Heart left ventricle (tissue), 16 donors: ENCODE data around the gene AKAP9. TPM values are rescaled to one million over a fixed set of nuclear protein-coding genes. Genes with fewer than 3 reads are reported as not detected.

ENCODE experiments used
- ATAC-seq, 4 donors: fragments of 200-7000 bp; cut with Tn5 transposase; one replicate each; pipeline ENCODE4 v1.9.1; 2020 to 2022; ENCODE audit warnings: moderate library complexity in 4 of 4, mild to moderate bottlenecking in 3 of 4, moderate number of reproducible peaks in 1 of 4
- DNase-seq, 5 donors: peaks; one replicate each; pipeline ENCODE4 v3.0.0-alpha.2; 2020
- H3K27ac ChIP-seq, 12 donors: fragments of 200-600 bp; sonication (generic) in 4 of 12; one replicate each; pipeline versions ENCODE4 v1.5.0 to v1.8.0; 2016 to 2022; ENCODE audit warnings: mild to moderate bottlenecking in 2 of 12
- H3K27me3 ChIP-seq, 9 donors: fragments of 200-600 bp; sonication (generic) in 2 of 9; one replicate each; pipeline versions ENCODE4 v1.5.1 to v1.8.0; 2016 to 2022; ENCODE audit warnings: mild to moderate bottlenecking in 3 of 9
- H3K36me3 ChIP-seq, 9 donors: fragments of 200-600 bp; sonication (generic) in 2 of 9; one replicate each; pipeline versions ENCODE4 v1.5.0 to v1.8.0; 2018 to 2022; ENCODE audit warnings: mild to moderate bottlenecking in 2 of 9
- H3K4me1 ChIP-seq, 12 donors: fragments of 200-600 bp; sonication (generic) in 4 of 12; one replicate each; pipeline versions ENCODE4 v1.5.0 to v1.8.0; 2016 to 2022; ENCODE audit warnings: mild to moderate bottlenecking in 3 of 12
- H3K4me3 ChIP-seq, 12 donors: fragments of 200-600 bp; sonication (generic) in 4 of 12; one replicate each; pipeline versions ENCODE4 v1.5.0 to v1.8.0; 2017 to 2022; ENCODE audit warnings: mild to moderate bottlenecking in 9 of 12, moderate library complexity in 4 of 12
- H3K9me3 ChIP-seq, 12 donors: fragments of 200-600 bp; sonication (generic) in 4 of 12; one replicate each; pipeline versions ENCODE4 v1.5.0 to v1.8.0; 2016 to 2022; ENCODE audit warnings: mild to moderate bottlenecking in 1 of 12
- CTCF ChIP-seq, 12 donors: fragments of 200-600 bp; sonication (generic) in 4 of 12; IDR thresholded peaks; one replicate each; pipeline versions ENCODE4 v1.5.0 to v1.8.0; 2018 to 2022; ENCODE audit warnings: antibody characterized with exemption in 12 of 12, mild to moderate bottlenecking in 5 of 12
- POLR2A ChIP-seq, 2 donors: fragments of 450-650 bp; IDR thresholded peaks; one replicate each; pipeline ENCODE4 v1.6.1; 2017; ENCODE audit warnings: antibody characterized with exemption in 2 of 2, mild to moderate bottlenecking in 2 of 2, moderate library complexity in 2 of 2
- WGBS, 4 donors: extraction: QIAGEN DNeasy Blood & Tissue Kit in 2 of 4; methylation state at CpG; one replicate each; pipeline versions ENCODE4 v1.1.5 to v1.1.7; 2013 to 2018; 5-methylcytosine and 5-hydroxymethylcytosine counted together
- intact Hi-C, 10 donors: fragments of 100-400 bp; cut with DNase I; formaldehyde crosslinking; loops; one replicate each; pipeline versions ENCODE4 v1.11.1 to v1.14.2; 2022
- polyA plus RNA-seq, 2 donors: library from polyadenylated mRNA; stranded (reverse); fragments of 200-250 nt; gene quantifications; one replicate each; pipeline ENCODE4 v1.2.3, GENCODE V29; 2013
- total RNA-seq, 9 donors: library from RNA; depleted of rRNA in 2 of 9; stranded (reverse); fragments of >200 nt in 2 of 9; fragmentation: NEBNext Ultra II Directional in 3 of 9; extraction: Animal tissue kit (Norgen Biotek cat#: 25700) in 3 of 9; gene quantifications; one replicate each; pipeline versions ENCODE4 v1.1.0 to v1.2.4, GENCODE V29; 2016 to 2023
- donor health status: ischemic (EF 13 %, LVEDD 7.1; RV severe dilation, severe dysfunction).
- donor health status: healthy with polysubstance abuse.
- donor health status: DM: no; HTN: yes; CAD: no.
- donor health status: DM: no; HTN: no; CAD: no.
- donor health status: ischemic (EF 25% LVEDD 6.9; RV normal size, moderate dysfunction).
- donor health status: ischemic (EF 25% LVEDD 5.7; RV mildly dilated, moderate dysfunction).
- donor health status: healthy.
- donor health status: DM: yes; HTN: yes; CAD: no.
- donor health status: ischemic (EF 35%, LVEDD 5.7; RV mildly dilated, moderate dysfunction).
- donor health status: nonischemic (EF 11% LVEDD 7.7; RV severe dilation, severe dysfunction).
- donor health status: DM: yes; HTN: yes; CAD: no.
- donor health status: PGD.
- donor health status: ischemic (EF 29% LVEDD 5.4; RV normal size, mild dysfunction).
- donor health status: nonischemic (EF 23%, LVEDD 6.1; RV moderate dilation, normal function).

The AKAP9 gene
- total and polyA plus RNA-seq, 11 donors = 13.2 to 58.6 (median 49.1) TPM

DNA sequence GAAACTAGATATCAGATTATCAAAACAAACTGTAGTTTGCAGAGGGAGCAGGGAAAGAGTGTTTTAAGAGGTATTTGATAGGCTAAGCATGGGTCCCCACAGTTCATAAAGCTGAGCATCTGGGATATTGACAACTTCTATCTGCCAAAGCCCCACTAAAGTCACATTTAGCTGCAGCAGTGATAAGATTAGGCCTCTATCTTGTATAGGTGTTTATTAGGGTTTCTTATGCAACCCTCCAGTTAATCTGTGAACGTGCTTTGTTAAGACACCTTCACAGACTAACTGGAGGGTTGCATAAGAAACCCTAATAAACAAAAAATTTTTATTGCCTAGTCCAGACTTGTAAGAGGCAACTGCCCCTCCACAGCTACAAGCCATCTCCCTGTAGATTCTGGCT lies 115.6 kb downstream of the AKAP9 start:
- Histone ChIP-seq H3K9me3 (no peaks in the 10 kb centered on the region), H3K4me3 (no peak overlapping the region), H3K4me1 (peaks cover 0 to 29% (median 8%) of the 10 kb centered on the region in 12 donors), H3K27me3 (no peaks in the 10 kb centered on the region), H3K36me3 (peaks cover 0 to 37% (median 11%) of the 10 kb centered on the region in 9 donors), H3K27ac (peak overlapping the region in 9 of 12 donors; percentile 6 to 62 (median 35))
- TF ChIP-seq POLR2A (IDR thresholded peaks at IDR 0.05) (no peak), CTCF (IDR thresholded peaks at IDR 0.05) (no peak)
- WGBS, 4 donors = 37 to 65% (median 50%) methylated on average over 1 of the region's 1 CpG
- intact Hi-C loops = loop anchor here in 1 of 10 donors (10.0 kb wide), 1 partner anchor 101 kb away; no protein-coding TSS in a partner anchor
- no peak for DNase-seq
- no peak for ATAC-seq

- TF ChIP-seq POLR2A (IDR thresholded peaks at IDR 0.05) = no peak
- no peak for TF ChIP-seq CTCF (IDR thresholded peaks at IDR 0.05)
- intact Hi-C loops = loop anchor here in 1 of 10 donors (10.0 kb wide), 1 partner anchor 103 kb away; no protein-coding TSS in a partner anchor
- H3K27ac ChIP-seq = peak overlapping the region in 10 of 12 donors; percentile 22 to 62 (median 46)
- H3K27me3 ChIP-seq = no peaks in the 10 kb centered on the region
- 56 to 65% (median 62%) methylated on average over 2 of the region's 2 CpGs for WGBS, 4 donors
- peaks cover 0 to 21% (median 7%) of the 10 kb centered on the region in 12 donors for H3K4me1 ChIP-seq
- H3K4me3 ChIP-seq = peak overlapping the region in 1 of 12 donors; percentile 31
- ATAC-seq = peak in 3 of 4 donors; percentile 61 to 66 (median 64)
- H3K9me3 ChIP-seq = no peaks in the 10 kb centered on the region
- no peak for DNase-seq
- H3K36me3 ChIP-seq = peaks cover 0 to 37% (median 18%) of the 10 kb centered on the region in 9 donors
These were observed 116.7 kb downstream of the AKAP9 start for GRCh38 chr7:92057375-92057774.

DNA sequence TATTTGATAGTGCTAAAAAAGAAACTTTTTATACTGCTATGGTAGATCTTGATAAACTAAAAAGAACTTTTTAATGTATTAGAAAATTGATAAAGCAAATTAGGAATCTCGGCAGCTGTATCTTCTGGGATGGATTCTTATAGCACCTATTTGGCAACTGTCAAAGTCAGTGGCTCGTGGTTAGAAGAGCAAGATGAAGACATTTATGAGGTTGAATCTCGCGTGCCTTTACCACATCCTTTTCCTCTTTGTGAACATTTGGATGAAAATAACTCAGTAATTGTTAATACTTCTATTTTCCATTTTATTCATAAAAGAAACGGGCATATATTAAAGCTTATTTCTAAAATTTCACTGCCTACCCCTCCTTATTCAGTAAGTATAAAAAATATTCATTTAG lies 117.4 kb downstream of the AKAP9 start:
- Histone ChIP-seq H3K9me3 (no peaks in the 10 kb centered on the region), H3K36me3 (peaks cover 0 to 37% (median 17%) of the 10 kb centered on the region in 9 donors), H3K27ac (peak overlapping the region in 8 of 12 donors; percentile 24 to 62 (median 46)), H3K4me1 (peaks cover 0 to 19% (median 7%) of the 10 kb centered on the region in 12 donors), H3K4me3 (peak overlapping the region in 4 of 12 donors; percentile 1 to 31 (median 10)), H3K27me3 (no peaks in the 10 kb centered on the region)
- no peak for DNase-seq
- no peak for ATAC-seq
- TF ChIP-seq POLR2A (IDR thresholded peaks at IDR 0.05) (no peak), CTCF (IDR thresholded peaks at IDR 0.05) (no peak)
- intact Hi-C loops = loop anchor here in 1 of 10 donors (10.0 kb wide), 1 partner anchor 103 kb away; no protein-coding TSS in a partner anchor
- WGBS, 4 donors = 70 to 76% (median 72%) methylated on average over 5 of the region's 5 CpGs

GRCh38 chr7:92058899-92059298 lies 118.2 kb downstream of the AKAP9 start:
- peaks cover 0 to 37% (median 18%) of the 10 kb centered on the region in 9 donors for H3K36me3 ChIP-seq
- TF ChIP-seq CTCF (IDR thresholded peaks at IDR 0.05) (no peak), POLR2A (IDR thresholded peaks at IDR 0.05) (no peak)
- DNase-seq (no peak), ATAC-seq (no peak)
- H3K4me3 ChIP-seq = peak overlapping the region in 5 of 12 donors; percentile 2 to 31 (median 12)
- intact Hi-C loops = loop anchor here in 1 of 10 donors (10.0 kb wide), 1 partner anchor 104 kb away; no protein-coding TSS in a partner anchor
- H3K9me3 ChIP-seq = no peaks in the 10 kb centered on the region
- no peaks in the 10 kb centered on the region for H3K27me3 ChIP-seq
- H3K4me1 ChIP-seq = peaks cover 0 to 15% (median 6%) of the 10 kb centered on the region in 12 donors
- H3K27ac ChIP-seq = peak overlapping the region in 8 of 12 donors; percentile 3 to 58 (median 28)
- WGBS, 4 donors = 83 to 96% (median 89%) methylated on average over 2 of the region's 2 CpGs
